Hematopoietic multipotent progenitor cell (in vitro differentiated cells): ENCODE results near the gene VWA3B. TPM values are rescaled to one million over a fixed set of nuclear protein-coding genes. Genes with fewer than 3 reads are reported as not detected.
A peak's percentile ranks its signal among the peaks of the same experiment; 100 is the strongest.
"Not testable (repeated sequence)": the region's sequence is repeated elsewhere in the genome, so short reads cannot be mapped to it uniquely, and the experiment has no call there.

Experiments
- DNase-seq, 3 donors: peaks; one replicate each; pipeline ENCODE4 v3.0.0-alpha.2; 2011 to 2015; ENCODE audit warnings: low read depth in 2 of 3, low spot score in 2 of 3
- total RNA-seq: library from RNA; depleted of rRNA; stranded (reverse); fragments of >200 nt; gene quantifications from one replicate; pipeline ENCODE4 v1.2.3, GENCODE V29; 2012

The VWA3B gene
- total RNA-seq, 1 donor: under 0.01 TPM

DNA sequence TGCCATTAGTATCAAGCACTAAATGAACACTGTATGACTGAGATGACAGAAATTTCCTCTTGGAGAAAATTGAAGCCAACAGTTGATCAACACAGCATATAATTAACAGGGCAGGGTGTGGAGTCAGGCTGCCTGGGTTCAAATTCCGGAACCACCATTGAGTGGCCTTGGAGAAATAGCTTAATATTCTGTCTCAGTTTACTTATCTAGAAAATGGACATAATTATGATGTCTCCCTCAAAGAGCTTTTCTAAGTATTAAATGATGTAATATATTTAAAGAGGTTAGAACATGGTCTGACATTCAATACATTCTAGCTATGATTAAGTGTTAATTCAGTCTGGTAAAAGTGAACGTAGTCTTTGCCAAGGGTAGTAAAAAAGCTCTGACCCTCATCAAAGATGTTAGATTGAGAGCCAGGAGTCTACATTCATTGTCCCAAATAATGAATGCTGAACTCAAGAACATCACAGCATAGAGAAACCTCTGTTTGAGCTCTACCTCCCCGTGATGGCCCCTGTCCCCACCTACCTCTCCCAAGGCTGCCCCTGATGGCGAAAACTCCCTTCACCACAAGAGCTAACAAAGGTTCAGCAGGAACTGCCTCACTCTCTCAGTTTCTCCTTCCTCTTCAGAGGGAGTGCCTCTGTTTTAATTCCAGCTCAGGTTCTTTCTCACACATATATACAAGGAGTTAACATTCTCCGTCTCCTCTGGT is 2.7 kb upstream of the VWA3B start:
- DNase-seq: no peak

DNA sequence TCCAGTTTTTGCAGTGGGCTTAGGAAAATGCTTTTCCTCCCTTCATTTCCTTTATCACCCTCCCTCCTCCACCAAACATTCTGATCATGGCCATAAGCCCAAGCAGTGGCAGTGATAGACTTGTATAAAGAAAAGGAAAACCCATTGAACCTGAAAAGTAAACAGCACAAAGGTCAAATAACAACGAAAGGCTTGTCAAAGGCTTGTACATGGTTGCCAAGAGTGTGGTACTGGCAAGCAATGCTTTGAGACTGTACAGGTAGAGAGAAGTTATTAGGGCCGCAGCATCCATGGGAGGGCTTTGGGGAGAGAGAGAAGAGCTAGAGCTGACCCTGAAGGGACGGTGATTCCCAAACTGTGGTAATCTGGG is 2.1 kb upstream of the VWA3B start:
- DNase-seq: no peak

DNA sequence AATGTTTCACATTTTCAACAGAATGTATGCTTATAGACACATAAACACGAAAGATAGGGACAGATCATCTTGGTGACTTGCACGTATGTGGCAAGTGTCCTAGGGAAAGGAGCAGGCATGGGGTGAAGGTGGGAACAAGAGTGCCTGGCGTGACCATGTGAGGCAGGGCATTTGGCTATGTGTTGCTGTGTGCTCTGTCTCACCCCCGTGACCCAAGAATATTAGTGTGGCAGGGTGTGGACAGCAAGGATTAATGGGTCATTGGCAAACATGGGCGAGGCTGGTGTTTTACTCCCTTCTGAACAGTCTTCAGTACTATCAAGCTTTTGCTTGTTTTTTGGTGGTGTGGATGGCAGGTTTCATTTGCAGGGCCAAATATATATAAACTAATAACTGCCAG is 1.3 kb upstream of the VWA3B start:
- no peak for DNase-seq

DNA sequence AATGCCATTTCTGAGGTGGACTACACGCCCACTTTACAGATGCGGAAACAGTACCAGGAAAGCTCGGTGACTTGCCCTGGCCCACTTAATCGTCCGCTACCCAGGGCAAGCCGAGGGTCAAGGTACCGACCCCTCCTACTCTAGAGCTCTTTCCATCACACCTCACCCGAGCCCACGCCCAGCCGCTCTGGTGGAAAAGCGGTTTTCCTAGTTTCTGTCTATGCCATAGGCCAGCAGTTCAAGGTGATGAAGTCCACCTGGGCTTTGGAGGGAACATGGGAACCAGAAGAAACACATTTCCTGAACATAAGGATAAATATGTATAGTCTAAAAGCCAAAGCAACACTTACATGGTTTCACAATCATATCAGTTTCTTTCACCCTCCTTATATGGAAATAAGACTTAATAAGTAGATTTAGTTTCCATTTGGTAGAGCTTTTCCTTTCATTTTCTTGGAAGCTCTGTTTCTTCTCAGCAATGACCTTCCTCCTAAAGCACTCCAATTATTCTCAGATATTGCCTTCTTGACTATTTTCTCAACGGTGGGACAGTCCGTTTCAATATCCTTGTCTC is 567 bp downstream of the VWA3B start:
- DNase-seq: peak in 1 of 3 donors; percentile 15

DNA sequence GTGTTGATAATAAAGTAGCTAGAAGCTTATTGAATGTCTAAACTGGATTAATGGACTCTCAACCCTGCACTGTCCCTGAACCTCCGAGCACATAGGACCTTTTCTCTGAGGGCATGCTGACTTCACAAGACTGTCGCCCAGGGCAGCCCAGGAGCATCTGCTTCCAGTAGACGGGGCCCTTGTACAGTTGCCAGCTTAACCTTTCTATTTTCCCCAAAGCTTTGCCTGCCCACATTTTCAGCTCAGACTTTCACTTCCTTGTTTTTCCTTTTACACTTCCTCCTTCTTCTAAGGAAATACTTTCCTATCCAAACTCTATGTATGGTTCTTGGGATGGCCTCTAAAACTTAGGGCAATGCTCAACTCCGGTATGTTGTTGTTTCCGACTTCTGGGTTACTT is 1.3 kb downstream of the VWA3B start:
- DNase-seq: peak in 1 of 3 donors; percentile 5

DNA sequence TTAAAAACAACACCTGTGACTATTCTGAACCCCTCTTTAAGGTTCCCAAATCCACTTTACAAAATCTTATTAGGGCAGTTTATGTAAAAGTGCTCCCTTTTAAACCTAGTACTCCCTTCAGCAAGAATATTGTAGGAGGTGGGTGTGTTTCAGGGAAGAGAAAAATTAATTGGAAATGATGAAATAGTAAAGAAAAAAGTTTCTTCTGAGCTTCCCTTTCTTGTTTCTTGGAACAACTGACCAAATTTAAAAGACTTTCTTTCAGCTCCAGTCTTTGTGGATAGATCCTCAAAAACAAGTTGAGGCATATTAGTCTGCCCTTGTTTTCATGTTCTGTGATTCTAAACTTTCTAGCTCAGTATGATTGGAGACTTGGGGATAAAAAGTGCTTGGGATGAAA is 3.0 kb downstream of the VWA3B start:
- no peak for DNase-seq

DNA sequence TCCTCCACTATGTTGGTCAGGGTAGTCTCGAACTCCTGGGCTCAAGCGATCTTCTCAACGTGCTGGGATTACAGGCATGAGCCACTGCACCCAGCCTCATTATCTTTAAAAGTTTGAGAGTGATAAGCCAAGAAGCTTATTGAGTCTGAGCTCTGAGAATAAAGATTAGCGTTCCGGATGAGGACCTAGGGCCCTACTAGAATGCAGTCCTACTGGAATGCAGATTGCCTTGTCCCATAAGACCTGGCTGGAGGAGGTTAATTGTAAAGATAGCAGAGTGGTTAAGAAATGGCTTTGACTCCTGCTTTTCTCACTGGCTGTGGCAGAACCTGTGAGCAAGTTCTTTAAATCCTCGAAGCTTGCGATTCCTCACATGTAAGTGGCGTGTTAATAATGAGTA is 4.0 kb downstream of the VWA3B start:
- no peak for DNase-seq

DNA sequence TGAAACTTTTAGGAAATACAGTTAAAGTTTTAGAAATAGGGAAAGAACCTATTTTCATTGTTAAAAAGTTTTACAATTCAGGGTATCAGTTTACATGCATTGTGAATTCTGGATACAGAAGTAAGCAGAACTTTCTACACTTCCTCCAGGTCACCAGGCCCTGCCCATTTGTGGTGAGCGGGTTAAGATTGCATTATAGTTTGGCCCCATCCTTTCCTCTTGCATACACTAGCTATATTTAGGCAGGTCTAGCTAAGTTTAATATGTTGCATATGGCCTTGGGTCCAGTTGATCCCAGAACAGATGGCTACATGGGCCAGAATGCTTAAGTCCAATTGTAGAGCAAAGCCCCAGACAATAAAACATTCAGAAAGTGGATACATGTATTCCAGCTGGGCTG is 4.8 kb downstream of the VWA3B start:
- DNase-seq: peak in 1 of 3 donors; percentile 16

DNA sequence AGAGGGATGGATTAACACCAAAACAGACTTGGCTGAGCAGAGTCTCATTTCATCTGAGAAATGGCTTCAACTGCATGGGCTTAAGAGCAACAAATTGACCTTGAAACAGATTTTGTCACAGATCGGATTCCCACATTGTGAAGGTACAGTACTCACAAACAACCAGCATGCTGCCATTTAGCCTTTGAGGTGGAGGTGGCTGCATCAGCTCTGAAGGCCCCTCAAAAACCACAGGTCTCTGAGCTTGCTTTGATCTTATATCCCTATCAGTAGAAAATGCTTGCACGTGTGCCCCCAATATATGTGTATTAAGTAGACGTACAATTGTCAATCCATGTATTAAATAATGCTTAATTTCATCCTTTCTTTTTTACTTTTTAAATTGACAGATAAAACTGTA is 6.2 kb downstream of the VWA3B start:
- DNase-seq: no peak

DNA sequence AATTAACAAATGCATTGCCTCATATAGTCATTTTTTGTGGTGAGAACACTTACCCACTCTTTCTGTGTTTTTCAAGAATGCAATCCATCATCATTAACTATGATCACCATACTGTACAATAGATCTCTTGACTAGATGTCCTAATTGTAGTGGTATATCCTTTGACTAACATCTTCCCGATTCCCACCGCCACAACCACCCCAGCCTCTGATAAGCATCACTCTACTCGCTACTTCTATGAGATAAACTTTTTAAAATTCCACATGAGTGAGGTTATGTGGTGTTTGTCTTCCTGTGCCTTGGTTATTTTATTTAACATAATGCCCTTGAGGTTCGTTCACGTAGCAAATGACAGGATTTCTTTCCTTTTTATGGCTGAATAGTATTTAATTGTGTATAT is 6.6 kb downstream of the VWA3B start:
- DNase-seq: no peak

DNA sequence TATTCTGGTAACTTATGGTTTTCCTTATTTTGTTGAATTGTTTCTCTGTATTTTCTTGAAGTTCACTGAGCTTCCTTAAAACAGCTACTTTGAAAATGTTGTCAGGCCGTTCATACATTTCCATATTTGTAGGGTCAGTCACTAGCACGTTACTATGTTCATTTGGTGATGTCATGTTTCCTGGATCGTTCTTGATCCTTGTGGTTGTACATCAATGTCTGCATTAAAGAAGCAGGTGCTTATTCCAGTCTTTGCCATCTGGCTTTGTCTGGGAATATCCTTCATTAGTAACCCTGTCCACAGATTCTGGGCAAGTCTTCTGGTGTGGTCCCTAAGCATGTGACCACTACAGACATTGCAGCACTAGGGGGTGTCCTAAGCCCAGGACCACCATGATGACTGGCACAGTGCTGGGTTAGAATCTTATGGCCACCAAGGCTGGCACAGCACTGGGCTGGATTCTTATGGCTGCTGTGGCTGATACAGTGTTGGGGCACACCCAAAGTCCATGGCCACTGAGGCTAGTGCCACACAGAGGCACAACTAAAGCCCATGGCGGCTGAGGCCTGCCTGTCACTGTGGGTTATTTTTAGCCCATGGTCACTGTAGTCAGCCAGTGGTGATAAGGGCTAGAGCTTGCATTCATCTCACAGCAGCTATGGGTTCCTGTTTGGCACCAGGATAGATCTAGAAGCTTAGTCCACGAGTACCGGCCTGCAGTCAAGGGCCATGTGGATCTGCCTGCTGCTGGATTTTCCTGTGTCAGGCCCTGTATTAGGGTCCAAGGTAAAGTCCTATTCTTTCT is 13.2 kb downstream of the VWA3B start:
- no peak for DNase-seq

DNA sequence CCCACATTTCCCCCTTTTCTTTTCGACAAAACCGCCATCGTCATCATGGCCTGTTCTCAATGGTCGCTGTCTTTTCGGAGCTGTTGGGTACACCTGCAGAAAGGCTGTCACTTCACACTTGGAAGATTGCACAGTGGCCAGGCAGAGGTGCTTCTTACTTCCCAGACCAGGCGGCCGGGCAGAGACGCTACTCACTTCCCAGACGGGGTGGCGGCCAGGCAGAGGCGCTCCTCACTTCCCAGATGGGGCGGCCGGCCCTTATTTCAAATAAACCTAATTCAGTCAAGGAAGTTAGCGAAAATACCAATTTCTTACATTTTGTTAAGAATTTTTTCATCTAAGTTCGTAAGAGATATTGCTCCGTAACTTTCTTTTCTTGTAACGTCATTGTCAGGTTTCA is 15.3 kb downstream of the VWA3B start:
- DNase-seq: not testable (repeated sequence)

DNA sequence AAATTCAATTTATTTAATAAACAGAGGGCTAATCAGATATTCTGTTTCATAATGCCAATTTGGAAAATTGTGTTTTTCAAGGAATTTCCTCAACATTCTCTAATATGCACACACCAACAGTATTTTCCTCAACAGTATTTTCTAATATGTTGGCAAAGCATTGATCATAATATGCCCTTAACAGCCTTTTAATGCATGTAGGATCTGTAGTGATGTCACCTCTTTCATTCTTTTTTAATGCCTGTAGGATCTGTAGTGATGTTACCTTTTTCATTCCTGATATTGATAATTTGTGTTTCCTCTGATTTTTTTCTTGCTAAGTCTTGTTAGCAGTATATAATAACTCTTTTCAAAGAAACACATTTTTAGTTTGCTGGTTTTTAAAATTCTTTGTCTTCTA is 15.9 kb downstream of the VWA3B start:
- DNase-seq: peak in 1 of 3 donors; percentile 27

DNA sequence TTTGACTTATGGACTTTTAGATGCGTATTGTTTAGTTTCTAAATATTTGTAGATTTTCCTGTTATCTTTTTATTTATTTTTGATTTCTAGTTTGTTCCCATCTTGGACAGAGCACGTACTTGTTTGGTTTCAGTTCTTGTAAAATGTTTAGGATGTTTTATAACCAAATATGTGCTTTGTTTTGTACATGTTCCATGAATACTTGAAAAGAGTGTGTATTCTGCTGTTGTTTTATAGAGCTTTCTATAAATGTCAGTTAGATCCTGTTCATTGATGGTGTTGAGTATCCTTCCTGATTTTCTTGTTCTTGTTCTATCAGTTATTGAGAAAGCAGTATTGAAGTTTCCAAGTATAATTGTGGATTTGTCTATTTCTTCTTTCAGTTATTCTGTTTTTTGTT is 21.1 kb downstream of the VWA3B start:
- DNase-seq: no peak

DNA sequence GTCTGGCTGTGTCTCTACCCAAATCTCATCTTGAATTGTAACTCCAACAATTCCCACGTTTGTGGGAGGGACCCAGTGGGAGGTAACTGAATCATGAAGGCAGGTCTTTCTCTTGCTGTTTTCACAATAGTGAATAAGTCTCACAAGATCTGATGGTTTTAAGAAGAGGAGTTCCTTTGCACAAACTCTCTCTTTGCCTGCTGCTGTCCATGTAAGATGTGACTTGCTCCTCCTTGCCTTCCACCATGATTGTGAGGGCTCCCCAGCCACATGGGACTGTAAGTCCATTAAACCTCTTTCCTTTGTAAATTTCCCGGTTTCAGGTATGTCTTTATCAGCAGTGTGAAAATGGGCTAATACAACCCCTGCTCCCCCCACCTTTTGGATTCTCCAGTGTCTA is 23.8 kb downstream of the VWA3B start:
- DNase-seq: no peak

DNA sequence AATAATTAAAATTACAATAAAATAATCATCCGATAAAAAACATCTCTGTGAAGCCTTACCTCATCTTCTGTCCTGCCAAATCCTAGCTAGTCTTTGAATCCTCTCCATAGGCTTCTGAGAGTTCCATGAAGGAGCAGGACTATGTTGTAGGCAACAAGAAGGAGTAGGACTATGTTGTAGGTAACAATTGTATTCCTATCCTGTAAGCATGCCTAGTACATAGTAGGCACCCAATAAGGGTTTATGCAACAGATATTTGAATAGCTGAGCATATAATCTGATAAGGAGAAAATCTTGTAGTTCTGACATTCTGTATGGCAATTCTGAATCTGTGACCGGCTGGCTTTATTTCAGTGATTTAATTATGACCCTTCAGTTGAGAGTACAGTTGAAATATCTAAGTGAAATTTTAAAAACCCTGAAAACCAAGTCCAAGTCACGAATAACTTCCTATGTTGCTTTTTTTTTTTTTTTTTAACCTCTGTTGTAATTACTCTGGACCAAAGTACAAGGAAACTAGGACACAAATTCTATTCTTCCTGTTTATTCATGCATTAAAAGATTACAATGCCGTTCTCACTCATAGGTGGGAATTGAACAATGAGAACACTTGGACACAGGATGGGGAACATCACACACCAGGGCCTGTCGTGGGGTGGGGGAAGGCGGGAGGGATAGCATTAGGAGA is 27.8 kb downstream of the VWA3B start:
- DNase-seq: no peak

DNA sequence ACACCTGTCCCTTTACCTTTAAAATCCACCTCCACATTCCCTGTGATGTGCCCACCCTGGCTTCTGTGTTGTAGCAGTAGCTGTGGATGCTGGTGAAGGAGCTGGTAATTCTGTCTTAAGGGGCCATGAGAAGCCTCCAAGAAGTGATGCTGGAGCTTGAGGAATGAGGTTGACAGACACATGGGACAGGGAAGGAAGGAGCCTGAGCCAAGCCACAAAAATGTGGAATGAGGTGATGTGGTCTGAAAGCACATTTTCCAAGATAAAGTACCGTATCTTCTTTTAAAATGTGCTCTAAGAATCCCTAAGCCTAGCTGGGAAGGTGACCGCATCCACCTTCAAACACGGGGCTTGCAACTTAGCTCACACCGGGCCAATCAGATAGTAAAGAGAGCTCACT is 31.2 kb downstream of the VWA3B start:
- DNase-seq: no peak

DNA sequence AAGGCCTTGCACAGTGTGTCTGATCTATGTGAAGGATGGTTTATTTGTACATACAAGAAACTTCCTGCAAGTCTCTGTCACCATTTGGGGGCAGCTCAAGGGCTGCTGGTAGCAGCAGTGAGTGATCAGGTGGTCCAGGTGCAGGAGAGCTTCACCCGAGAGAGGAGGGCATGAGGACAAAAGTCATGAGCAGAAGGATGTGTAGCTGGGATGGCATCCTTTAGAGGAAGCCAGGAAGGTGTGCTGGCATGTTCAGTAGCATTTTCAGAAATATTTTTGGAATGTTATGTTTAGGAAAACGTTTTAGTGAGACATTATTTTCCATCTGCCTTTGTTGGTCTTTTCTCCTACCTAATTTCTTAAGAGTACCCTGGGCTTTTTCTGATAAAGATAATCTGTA is 31.9 kb downstream of the VWA3B start:
- no peak for DNase-seq

DNA sequence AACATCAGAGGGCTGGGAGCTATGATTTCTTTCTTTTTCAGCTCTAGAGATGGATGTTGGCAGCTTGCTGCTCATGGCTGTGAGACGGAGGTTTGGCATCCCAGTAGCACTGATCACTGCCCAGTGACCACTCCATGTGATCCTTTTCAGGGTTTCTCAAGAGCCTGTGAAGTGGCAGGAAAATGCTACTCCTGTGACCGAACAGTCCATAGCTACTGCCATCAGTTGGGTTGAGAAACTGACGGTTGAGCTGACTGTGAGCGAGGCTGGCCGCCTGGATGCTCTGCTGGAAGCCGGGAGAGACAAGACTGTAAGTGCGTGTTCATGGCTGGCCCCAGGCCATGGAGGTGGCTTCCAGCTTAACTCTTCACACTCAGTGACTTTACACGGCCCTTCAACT is 34.2 kb downstream of the VWA3B start:
- no peak for DNase-seq

DNA sequence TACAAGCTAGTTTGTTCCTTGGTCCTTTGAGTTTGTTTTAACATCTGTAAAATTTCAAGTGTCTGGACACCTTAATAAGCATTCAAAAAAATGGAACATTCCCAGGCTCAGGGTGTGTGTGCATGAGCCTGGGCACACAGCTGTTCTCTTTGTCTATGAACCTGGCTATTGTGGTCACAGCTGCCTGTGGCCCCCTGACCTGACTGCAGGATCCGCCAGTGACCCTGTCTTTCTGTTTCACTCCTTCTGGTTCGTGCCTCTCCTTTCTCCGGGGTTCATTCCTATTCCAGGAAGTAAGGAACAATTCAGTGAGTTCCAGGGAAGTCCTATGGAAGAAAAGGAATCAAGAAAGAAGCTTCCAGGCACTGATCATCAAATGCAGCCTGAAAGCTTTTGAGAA is 35.6 kb downstream of the VWA3B start:
- DNase-seq: no peak

DNA sequence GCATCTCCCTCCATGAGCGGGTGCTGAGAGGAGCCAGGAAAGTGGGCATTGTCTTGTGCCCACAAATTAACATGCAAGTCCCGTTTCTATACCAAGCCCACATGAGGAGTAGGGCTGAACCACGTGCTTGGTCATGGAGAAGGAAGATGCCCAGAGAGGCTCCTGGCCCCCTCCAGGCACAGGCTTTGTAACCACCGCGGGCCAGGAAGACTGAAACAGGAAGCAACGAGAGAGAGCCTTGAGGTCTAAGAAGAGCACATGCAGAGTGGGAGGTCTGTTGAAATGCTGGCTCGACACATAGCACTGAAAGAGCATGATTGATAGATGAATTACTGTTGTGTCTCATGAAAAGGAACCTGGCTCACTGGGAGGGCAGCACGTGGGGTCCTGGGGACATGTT is 36.3 kb downstream of the VWA3B start:
- peak in 2 of 3 donors; percentile 3 to 7 for DNase-seq
